GM10248 (cell line): ENCODE data around the gene CDON.

Experiments used
- CTCF ChIA-PET: fragments of 300-600 bp; sonication (Branson Sonifier 250); formaldehyde crosslinking; extraction: SDS; loops from one replicate; lab custom pipeline; 2021; ENCODE audit warnings: antibody characterized with exemption; lab: Yijun Ruan, JAX
- POLR2A ChIA-PET: fragments of 350-650 bp; sonication (Branson Sonifier 250); formaldehyde crosslinking; extraction: SDS; loops from one replicate; lab custom pipeline; 2020; ENCODE audit warnings: antibody characterized with exemption; lab: Yijun Ruan, JAX
- DNase-seq: peaks from one replicate; pipeline ENCODE4 v3.0.0; 2012; ENCODE audit errors: extremely low spot score
- CTCF ChIP-seq: IDR thresholded peaks from 2 replicates; pipeline ENCODE4 v1.5.1; 2012; ENCODE audit warnings: mild to moderate bottlenecking, low read depth; ENCODE audit errors: extremely low read depth, missing control alignments, control extremely low read depth

The CDON gene

DNA sequence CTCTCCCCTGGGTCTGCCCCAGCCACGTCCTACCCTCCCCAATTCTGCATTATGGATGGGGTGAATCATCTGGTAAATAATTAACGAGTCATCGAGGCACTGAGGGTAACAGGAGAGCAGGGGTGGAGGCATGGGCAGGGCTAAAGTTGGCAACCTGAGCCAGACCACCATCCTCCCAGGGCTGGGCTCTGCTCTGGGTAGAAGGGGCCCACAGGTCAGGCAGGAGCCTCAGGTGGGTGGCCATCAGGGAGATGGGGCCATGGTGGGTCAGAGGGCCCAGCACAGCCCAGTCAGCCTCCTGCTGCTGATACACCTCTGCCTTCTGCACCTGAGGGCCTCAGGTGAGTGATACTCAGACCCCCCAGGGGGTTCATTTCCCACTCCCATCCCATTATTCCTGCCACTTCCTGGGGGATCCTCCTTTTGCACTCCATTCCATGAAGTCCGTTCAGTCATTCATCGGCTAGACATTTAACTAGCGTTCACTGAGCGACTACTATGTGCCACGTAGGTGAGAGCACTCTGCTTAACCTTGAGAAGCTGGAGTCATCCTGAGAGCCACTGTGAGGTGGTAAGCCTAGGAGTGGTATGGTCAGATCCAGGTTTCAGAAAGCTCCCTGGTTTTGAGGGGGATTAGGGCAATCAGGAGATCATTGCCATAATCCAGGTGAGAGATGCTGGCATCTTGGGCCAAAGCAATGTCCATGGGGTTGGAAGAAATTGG, 116.7 kb downstream of the CDON start, which contains the start of gene VSIG10L2:
TSS of gene VSIG10L2 (plus strand) at position 248 of the 724 bp plus-strand sequence. CDS start at position 260, 12 bp downstream.
- no peak for TF ChIP-seq CTCF
- no peak for DNase-seq
- CTCF ChIA-PET: interaction anchor here (5.9 kb wide), 1 partner anchor 248 kb away, joined by 63 read pairs; no protein-coding TSS in a partner anchor
- POLR2A ChIA-PET: no interaction called here

DNA sequence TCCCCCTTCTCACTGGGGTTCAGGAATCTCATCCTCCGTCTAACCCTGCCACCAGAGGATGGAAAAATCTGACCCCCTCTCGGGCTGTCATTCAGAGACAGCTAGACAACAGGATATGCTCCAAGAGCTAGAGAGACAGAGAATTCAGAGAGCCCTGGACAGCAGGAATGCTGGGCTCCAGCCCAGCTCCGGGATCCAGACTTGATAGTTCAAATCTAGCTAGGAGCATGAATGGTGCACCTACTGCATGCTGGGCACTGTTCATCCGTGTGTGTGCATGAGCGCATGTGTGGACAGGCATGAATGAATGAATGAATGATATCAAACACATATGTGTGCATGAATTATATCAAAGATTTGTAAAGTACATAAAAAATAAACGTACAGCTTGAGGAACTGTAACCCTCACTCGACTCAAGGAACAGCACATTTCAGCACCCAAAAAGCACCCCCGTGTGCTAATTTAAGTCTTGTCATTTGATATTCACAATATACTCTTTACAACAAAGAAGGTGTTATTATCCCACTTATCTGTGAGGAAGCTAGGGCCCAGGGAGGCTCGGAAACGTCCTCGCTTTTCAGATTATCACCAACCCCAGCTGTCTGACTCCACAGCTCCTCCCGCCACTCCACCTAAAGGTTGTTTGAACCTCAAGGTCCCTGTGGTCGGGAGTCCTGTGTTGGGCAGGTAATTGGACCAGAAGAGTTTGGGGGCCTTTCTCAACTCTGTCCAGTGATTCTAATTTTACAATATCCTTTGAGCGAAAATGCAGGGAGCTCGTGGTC, 117.5 kb downstream of the CDON start:
- no peak for TF ChIP-seq CTCF
- POLR2A ChIA-PET: no interaction called here
- DNase-seq: no peak
- CTCF ChIA-PET: interaction anchor here (1.4 to 5.9 kb wide), 2 partner anchors 17 to 248 kb away, joined by 4 to 63 read pairs; no protein-coding TSS in a partner anchor

DNA sequence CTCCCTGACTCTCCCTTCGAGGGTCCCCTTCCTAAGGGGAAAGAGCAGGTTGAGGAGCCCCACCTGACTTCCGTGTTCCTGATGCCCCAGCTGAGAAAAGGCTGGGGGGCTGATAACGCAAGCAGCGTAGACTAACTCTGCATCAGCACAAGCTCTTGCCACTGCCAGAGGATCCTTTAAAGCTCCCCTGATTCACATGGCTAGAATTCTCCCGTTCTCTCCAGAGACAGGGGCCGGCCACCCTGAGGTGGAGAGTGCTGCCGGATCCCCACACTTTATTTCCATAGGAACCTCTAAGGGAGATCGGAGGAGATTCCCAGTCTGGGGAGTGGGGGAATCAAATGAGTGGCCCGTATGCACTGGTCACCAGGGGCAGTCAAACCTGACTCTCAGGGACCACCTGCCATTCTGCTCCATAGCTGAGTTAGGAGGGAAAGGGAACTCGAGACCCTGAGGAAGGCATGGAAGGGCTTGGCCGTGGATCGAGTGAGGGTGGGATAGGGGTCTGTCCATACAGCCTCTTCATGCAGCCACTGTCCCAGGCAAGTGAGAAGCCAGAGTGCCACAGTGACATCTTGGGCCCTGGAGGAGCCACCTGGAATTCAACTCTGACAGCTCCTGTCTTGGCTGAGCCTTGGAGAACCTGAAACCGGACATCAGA, 118.2 kb downstream of the CDON start:
- no peak for TF ChIP-seq CTCF
- CTCF ChIA-PET: interaction anchor here (1.4 to 5.9 kb wide), 3 partner anchors 16 to 254 kb away, joined by 4 to 63 read pairs (median 7); no protein-coding TSS in a partner anchor
- no peak for DNase-seq
- POLR2A ChIA-PET: no interaction called here

DNA sequence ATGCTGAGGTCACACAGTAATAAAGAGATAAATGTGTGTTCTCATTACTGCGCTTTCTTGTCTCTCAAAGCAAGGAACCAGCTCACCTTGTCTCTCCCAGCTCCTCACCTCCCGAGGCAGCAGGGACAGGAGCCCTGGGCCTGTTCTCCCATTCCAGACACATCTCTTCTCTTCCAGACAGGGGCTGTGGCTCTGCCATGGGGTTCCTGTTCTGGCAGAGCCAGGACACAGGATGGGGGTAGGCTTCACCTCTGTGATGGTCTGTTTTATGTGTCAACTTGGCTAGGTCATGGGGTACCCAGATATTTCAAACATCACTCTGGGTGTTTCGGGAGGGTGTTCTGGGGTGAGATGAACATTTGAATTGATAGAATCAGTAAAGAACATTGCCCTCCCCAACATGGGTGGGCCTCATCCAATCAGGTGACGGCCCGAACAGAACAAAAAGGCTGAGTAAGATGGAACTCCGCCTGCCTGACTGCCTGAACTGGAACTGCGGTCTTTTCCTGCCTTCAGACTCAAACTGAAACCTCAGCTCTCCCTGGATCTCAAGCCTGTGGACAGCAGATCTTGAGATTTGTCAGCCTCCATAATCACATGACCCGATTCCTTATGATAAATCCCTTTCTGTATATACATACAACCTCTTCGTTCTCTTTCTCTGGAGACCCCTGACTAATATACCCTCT, 118.9 kb downstream of the CDON start:
- ChIA-PET POLR2A (no interaction called here), CTCF (interaction anchor here (1.0 to 5.9 kb wide), 9 partner anchors 8 to 537 kb away, joined by 3 to 63 read pairs (median 4); no protein-coding TSS in a partner anchor)
- DNase-seq: no peak
- no peak for TF ChIP-seq CTCF

DNA sequence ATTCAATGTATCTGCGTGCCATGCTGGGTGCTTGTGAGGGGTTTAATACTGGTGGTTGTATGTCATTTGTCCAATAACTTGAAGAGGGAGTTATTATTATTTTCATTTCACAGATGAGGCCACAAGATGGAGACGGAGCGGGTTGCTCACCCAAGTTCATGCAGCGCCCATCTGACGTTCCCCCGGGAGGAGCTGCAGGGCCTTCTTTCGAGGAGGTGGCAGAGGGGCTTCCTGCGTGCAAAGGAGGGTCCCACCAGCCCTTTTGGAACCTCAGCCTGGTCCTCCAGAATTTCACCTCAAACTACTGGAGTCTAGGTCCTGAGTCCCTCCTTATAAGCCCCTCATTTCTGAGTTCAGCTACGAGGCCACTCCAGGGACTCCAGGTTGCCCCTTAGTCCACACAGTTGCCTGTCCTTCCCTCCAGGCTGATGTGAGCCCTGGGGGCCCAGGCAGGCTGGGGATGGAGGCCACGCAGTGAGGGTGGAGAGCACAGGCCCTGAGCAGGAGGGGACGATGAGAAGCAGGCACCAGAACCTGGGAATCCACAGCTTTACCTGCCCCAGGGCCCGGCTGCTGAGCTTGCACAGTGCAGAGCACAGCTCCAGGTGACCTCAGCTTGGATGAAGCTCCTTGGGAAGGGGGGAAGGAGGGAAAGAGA, 119.8 kb downstream of the CDON start:
- CTCF ChIA-PET: interaction anchor here (0.9 to 5.9 kb wide), 14 partner anchors 9 to 538 kb away, joined by 3 to 63 read pairs (median 3); no protein-coding TSS in a partner anchor
- TF ChIP-seq CTCF: no peak
- POLR2A ChIA-PET: no interaction called here
- DNase-seq: no peak
